OCI-LY1 (cell line): Measurements from ENCODE around the gene CDHR3.

ENCODE experiments used
- H2AFZ ChIP-seq: fragments of 200-600 bp; sonication (generic), shearing (Covaris generic); 2 replicates; pipeline ENCODE4 v1.6.0; 2014; ENCODE audit warnings: antibody characterized with exemption, mild to moderate bottlenecking, low read length
- H3F3A ChIP-seq: fragments of 200-600 bp; sonication (generic), shearing (Covaris generic); 2 replicates; pipeline ENCODE4 v1.6.0; 2014; ENCODE audit warnings: mild to moderate bottlenecking, antibody characterized with exemption, low read length, moderate library complexity; ENCODE audit not compliant: insufficient read depth
- H3K27ac ChIP-seq: fragments of 200-600 bp; sonication (generic); 2 replicates; pipeline ENCODE4 v1.5.1; 2014; ENCODE audit warnings: low read length, mixed run types, mild to moderate bottlenecking, low read depth; ENCODE audit not compliant: poor library complexity, severe bottlenecking
- H3K27me3 ChIP-seq: fragments of 200-600 bp; sonication (generic); 2 replicates; pipeline ENCODE4 v1.6.0; 2014; ENCODE audit warnings: antibody characterized with exemption, mild to moderate bottlenecking, low read length, moderate library complexity; ENCODE audit not compliant: insufficient read depth
- H3K36me3 ChIP-seq: fragments of 200-600 bp; sonication (generic); 2 replicates; pipeline ENCODE4 v1.6.1; 2014; ENCODE audit warnings: mild to moderate bottlenecking, antibody characterized with exemption, low read length, moderate library complexity, mixed read lengths; ENCODE audit not compliant: insufficient read depth
- H3K4me1 ChIP-seq: fragments of 200-600 bp; sonication (generic); 2 replicates; pipeline ENCODE4 v1.5.1; 2014; ENCODE audit warnings: mild to moderate bottlenecking, low read length, moderate library complexity; ENCODE audit not compliant: insufficient read depth, severe bottlenecking
- H3K4me2 ChIP-seq: fragments of 200-600 bp; sonication (generic), shearing (Covaris generic); 2 replicates; pipeline ENCODE4 v1.6.1; 2014; ENCODE audit warnings: low read length
- H3K4me3 ChIP-seq: fragments of 200-600 bp; sonication (generic); 2 replicates; pipeline ENCODE4 v1.5.1; 2014; ENCODE audit warnings: low read length, low read depth, mild to moderate bottlenecking, mixed read lengths; ENCODE audit not compliant: poor library complexity, severe bottlenecking
- H3K79me2 ChIP-seq: fragments of 200-600 bp; shearing (Covaris generic); 2 replicates; pipeline ENCODE4 v1.6.1; 2016; ENCODE audit warnings: mixed run types, low read length, mixed read lengths; ENCODE audit not compliant: insufficient read depth
- H3K9ac ChIP-seq: fragments of 200-600 bp; sonication (generic), shearing (Covaris generic); 2 replicates; pipeline ENCODE4 v1.6.1; 2014; ENCODE audit warnings: mild to moderate bottlenecking, low read length, mixed read lengths
- H3K9me2 ChIP-seq: fragments of 200-600 bp; sonication (generic), shearing (Covaris generic); 2 replicates; pipeline ENCODE4 v1.6.1; 2014; ENCODE audit warnings: low read depth, mild to moderate bottlenecking, low read length, mixed read lengths
- H3K9me3 ChIP-seq: fragments of 200-600 bp; shearing (Covaris generic); 2 replicates; pipeline ENCODE4 v1.6.1; 2014; ENCODE audit warnings: low read length, mixed read lengths
- H4K20me1 ChIP-seq: fragments of 200-600 bp; sonication (generic), shearing (Covaris generic); 2 replicates; pipeline ENCODE4 v1.6.0; 2016; ENCODE audit warnings: mild to moderate bottlenecking, low read length; ENCODE audit not compliant: insufficient read depth
- CTCF ChIP-seq: fragments of 200-600 bp; sonication (generic), shearing (Covaris generic); IDR thresholded peaks from 2 replicates; pipeline ENCODE4 v1.5.1; 2017; ENCODE audit warnings: mild to moderate bottlenecking, antibody characterized with exemption, low read length, moderate library complexity, mixed read lengths
- EZH2 ChIP-seq: fragments of 200-600 bp; sonication (generic), shearing (Covaris generic); IDR thresholded peaks from 2 replicates; pipeline ENCODE4 v1.8.0; 2017; ENCODE audit warnings: borderline replicate concordance, mixed run types, mild to moderate bottlenecking, antibody characterized with exemption, low read length, moderate library complexity, mixed read lengths

The CDHR3 gene

GRCh38 chr7:105926131-105926530 is 36.9 kb upstream of the CDHR3 start:
- no peak for TF ChIP-seq EZH2
- no peak for TF ChIP-seq CTCF
- no peak overlapping the region for H3K4me3 ChIP-seq
- H2AFZ ChIP-seq, result no peak overlapping the region
- no peaks in the 10 kb centered on the region for H3K9me2 ChIP-seq
- no peak overlapping the region for H3K27ac ChIP-seq
- H3K4me2 ChIP-seq, result no peak overlapping the region
- H3K36me3 ChIP-seq, result no peaks in the 10 kb centered on the region
- H3K9ac ChIP-seq, result no peak overlapping the region
- no peaks in the 10 kb centered on the region for H3F3A ChIP-seq
- no peaks in the 10 kb centered on the region for H4K20me1 ChIP-seq
- no peaks in the 10 kb centered on the region for H3K27me3 ChIP-seq
- H3K9me3 ChIP-seq, result no peaks in the 10 kb centered on the region
- no peaks in the 10 kb centered on the region for H3K79me2 ChIP-seq
- no peaks in the 10 kb centered on the region for H3K4me1 ChIP-seq

- Histone ChIP-seq H3K4me2 (no peak overlapping the region), H2AFZ (no peak overlapping the region), H3K4me3 (no peak overlapping the region), H4K20me1 (no peaks in the 10 kb centered on the region), H3K36me3 (no peaks in the 10 kb centered on the region), H3K9me2 (no peaks in the 10 kb centered on the region), H3K27ac (no peak overlapping the region), H3K27me3 (no peaks in the 10 kb centered on the region; the same call in 1 of the 2 replicates), H3F3A (no peaks in the 10 kb centered on the region), H3K79me2 (no peaks in the 10 kb centered on the region), H3K9me3 (no peaks in the 10 kb centered on the region), H3K4me1 (no peaks in the 10 kb centered on the region), H3K9ac (no peak overlapping the region)
- TF ChIP-seq EZH2, result no peak
- TF ChIP-seq CTCF, result no peak
Observed at GRCh38 chr7:105931179-105931578, 31.9 kb upstream of the CDHR3 start.

GRCh38 chr7:105932835-105933477 is 30.1 kb upstream of the CDHR3 start:
- H3K9ac ChIP-seq, result no peak overlapping the region
- H3K9me3 ChIP-seq, result no peaks in the 10 kb centered on the region
- no peaks in the 10 kb centered on the region for H3F3A ChIP-seq
- no peak overlapping the region for H3K4me3 ChIP-seq
- no peaks in the 10 kb centered on the region; the same call in 1 of the 2 replicates for H3K27me3 ChIP-seq
- no peaks in the 10 kb centered on the region for H3K36me3 ChIP-seq
- no peaks in the 10 kb centered on the region for H3K4me1 ChIP-seq
- H3K27ac ChIP-seq, result no peak overlapping the region
- TF ChIP-seq CTCF (no peak), EZH2 (no peak)
- no peaks in the 10 kb centered on the region for H3K79me2 ChIP-seq
- no peaks in the 10 kb centered on the region for H4K20me1 ChIP-seq
- no peak overlapping the region for H3K4me2 ChIP-seq
- no peak overlapping the region for H2AFZ ChIP-seq
- no peaks in the 10 kb centered on the region for H3K9me2 ChIP-seq
